Colonic mucosa (tissue), 4 donors: ENCODE data around the gene VDAC1. TPM values are rescaled to one million over a fixed set of nuclear protein-coding genes. Genes with fewer than 3 reads are reported as not detected.
A peak's percentile ranks its signal among the peaks of the same experiment; 100 is the strongest.

ENCODE experiments used
- DNase-seq: peaks from one replicate; pipeline ENCODE4 v3.0.0-alpha.2; 2020
- H3K27ac ChIP-seq: fragments of 200-600 bp; one replicate; pipeline ENCODE4 v1.8.0; 2021
- H3K27me3 ChIP-seq: fragments of 200-600 bp; one replicate; pipeline ENCODE4 v1.8.0; 2021
- H3K36me3 ChIP-seq: fragments of 200-600 bp; one replicate; pipeline ENCODE4 v1.8.0; 2021
- H3K4me1 ChIP-seq: fragments of 200-600 bp; one replicate; pipeline ENCODE4 v1.8.0; 2021; ENCODE audit warnings: mild to moderate bottlenecking
- H3K4me3 ChIP-seq: fragments of 200-600 bp; one replicate; pipeline ENCODE4 v1.8.0; 2021
- H3K9ac ChIP-seq, 2 donors: one replicate each; pipeline ENCODE4 v1.7.0; 2013; ENCODE audit warnings: control low read depth in 2 of 2, low read depth in 2 of 2, low read length in 2 of 2
- H3K9me3 ChIP-seq: fragments of 200-600 bp; one replicate; pipeline ENCODE4 v1.8.0; 2021
- intact Hi-C: fragments of 100-400 bp; cut with DNase I; formaldehyde crosslinking; loops from one replicate; pipeline ENCODE4 v1.14.1; 2022
- total RNA-seq, 2 donors: library from RNA; stranded (reverse); fragmentation: NEBNext Ultra II Directional in 1 of 2; extraction: Animal tissue kit (Norgen Biotek cat#: 25700) in 1 of 2; gene quantifications; one replicate each; pipeline ENCODE4 v1.2.1, GENCODE V29; 2021
- TF ChIP-seq, protein P1 (sequence below): fragments of 200-600 bp; IDR thresholded peaks from one replicate; pipeline ENCODE4 v1.8.0; 2022; ENCODE audit warnings: antibody characterized with exemption, mild to moderate bottlenecking
- donor health status: healthy.
- donor health status: DM: no; HTN: no; CAD: no.
- donor health status: DM: no; HTN: no; CAD: no.

VDAC1 gene
- total RNA-seq, 2 donors from 2014 or later = 297 to 306 TPM

DNA sequence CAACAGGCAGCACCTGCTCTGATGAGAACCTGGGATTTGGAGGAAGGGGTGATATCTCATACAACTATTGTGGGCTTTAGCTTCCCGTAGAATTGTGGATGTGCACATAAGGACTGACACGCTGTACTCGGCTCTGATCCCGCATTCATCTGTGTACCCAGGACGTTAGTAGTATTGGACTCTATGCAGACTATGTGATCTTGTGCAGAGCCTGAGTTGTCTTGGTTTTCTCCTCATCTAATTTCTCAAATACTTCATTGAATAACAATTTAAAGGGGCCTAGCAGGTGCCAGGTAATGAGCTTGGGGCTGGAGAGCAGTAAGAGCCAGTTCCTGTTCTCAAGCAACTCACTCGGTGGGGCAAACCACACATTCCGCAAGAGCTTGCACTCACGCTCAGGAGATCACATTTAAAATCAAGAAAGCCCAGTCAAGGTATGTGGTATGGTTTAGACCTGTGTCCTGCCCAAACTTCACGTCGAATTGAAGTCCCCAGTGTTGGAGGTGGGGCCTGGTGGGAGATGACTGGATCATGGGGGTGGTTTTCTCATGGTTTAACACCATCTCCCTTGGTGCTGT is 51.1 kb downstream of the VDAC1 start:
- no peaks in the 10 kb centered on the region for H3K36me3 ChIP-seq
- no peak overlapping the region for H3K4me3 ChIP-seq
- no peaks in the 10 kb centered on the region for H3K4me1 ChIP-seq
- no peak overlapping the region for H3K27ac ChIP-seq
- DNase-seq = no peak
- TF ChIP-seq, protein P1, sequence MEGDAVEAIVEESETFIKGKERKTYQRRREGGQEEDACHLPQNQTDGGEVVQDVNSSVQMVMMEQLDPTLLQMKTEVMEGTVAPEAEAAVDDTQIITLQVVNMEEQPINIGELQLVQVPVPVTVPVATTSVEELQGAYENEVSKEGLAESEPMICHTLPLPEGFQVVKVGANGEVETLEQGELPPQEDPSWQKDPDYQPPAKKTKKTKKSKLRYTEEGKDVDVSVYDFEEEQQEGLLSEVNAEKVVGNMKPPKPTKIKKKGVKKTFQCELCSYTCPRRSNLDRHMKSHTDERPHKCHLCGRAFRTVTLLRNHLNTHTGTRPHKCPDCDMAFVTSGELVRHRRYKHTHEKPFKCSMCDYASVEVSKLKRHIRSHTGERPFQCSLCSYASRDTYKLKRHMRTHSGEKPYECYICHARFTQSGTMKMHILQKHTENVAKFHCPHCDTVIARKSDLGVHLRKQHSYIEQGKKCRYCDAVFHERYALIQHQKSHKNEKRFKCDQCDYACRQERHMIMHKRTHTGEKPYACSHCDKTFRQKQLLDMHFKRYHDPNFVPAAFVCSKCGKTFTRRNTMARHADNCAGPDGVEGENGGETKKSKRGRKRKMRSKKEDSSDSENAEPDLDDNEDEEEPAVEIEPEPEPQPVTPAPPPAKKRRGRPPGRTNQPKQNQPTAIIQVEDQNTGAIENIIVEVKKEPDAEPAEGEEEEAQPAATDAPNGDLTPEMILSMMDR = no peak
- intact Hi-C loops = no loop called here
- H3K9me3 ChIP-seq = no peaks in the 10 kb centered on the region
- no peaks in the 10 kb centered on the region for H3K27me3 ChIP-seq
- H3K9ac ChIP-seq = peak overlapping the region in 1 of 2 donors; percentile 21

DNA sequence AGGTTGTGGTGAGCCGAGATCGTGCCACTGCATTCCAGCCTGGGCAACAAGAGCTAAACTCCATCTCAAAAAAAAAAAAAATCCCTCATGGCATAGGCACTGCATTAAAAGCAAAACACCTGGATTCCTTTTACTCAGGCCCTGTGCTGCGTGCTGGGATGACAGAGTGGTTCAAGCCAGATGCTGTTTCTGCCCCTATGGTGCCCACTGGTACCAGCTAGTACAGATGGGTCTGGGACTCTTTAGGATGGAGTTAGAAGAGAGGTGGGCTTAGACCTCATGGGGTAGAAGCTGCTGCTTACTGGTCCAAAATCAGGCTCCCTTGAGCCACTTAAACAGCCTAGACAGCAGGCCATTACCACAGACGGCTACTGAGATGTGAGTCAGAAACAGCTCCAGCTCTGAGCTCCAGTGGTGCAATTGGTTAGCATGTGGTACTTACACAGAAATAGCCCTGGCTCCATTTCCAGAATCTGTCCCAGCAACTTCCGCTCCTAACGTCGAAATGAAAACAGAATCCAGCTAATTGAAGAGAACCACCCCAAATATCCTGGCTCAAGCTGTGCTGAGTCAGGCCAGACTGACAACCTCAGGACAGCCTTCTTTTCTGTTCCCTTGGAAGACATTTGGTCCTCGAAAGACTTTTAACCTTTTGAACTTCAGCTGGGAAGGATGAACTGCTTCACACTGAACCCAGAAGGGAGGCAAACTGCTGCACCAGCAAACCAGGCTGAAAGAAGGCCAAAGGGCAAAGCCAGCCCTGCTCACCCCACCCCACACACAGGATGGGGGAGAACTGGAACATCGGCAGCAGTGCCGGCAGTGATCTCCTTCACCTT is 51.8 kb downstream of the VDAC1 start:
- intact Hi-C loops = no loop called here
- Histone ChIP-seq H3K9ac (peak overlapping the region in 1 of 2 donors; percentile 21), H3K4me1 (no peaks in the 10 kb centered on the region), H3K27ac (peak overlapping the region; percentile 47), H3K36me3 (no peaks in the 10 kb centered on the region), H3K4me3 (no peak overlapping the region), H3K9me3 (no peaks in the 10 kb centered on the region), H3K27me3 (no peaks in the 10 kb centered on the region)
- DNase-seq = peak; percentile 38
- TF ChIP-seq, protein P1 = no peak

DNA sequence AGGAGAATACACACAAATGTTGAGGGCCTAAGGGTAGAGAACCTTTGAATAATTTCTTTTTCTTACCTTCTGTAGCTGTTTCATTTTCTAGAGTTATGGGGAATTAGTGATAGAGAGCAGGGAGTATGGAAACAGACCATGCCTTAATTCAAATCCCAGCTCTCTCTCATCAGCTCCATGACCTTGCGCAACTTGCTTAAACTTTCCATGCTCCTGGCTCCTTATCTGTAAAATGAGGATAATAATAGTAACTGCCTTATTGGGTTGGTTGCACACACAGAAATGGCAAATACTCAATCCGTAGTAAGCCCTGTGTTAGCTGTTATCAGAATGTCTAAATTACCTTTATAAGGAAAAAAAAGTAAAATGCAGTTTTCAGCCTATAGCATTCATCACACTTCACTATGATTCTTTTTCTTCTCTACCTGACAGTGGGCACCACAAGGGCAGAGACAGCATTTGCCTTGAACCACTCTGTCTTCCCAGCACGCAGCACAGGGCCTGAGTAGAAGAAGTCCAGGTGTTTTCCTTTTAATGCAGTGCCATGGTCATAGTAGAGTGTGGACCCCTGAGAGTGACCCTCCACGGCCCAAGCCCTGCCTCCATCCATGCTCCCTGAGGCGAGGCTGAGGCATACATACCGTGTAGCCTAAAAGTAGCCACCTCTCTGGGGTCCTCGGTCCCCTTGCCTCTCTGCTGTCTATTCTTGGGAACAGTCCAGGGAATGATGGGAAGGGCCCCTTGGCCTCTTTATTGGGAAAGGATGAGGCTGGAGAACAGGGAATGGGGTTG is 53.8 kb downstream of the VDAC1 start:
- no peak for DNase-seq
- no peaks in the 10 kb centered on the region for H3K36me3 ChIP-seq
- TF ChIP-seq, protein P1 = no peak
- H3K27me3 ChIP-seq = no peaks in the 10 kb centered on the region
- H3K9ac ChIP-seq = no peak overlapping the region
- intact Hi-C loops = no loop called here
- H3K4me3 ChIP-seq = no peak overlapping the region
- no peaks in the 10 kb centered on the region for H3K4me1 ChIP-seq
- H3K9me3 ChIP-seq = no peaks in the 10 kb centered on the region
- H3K27ac ChIP-seq = no peak overlapping the region

DNA sequence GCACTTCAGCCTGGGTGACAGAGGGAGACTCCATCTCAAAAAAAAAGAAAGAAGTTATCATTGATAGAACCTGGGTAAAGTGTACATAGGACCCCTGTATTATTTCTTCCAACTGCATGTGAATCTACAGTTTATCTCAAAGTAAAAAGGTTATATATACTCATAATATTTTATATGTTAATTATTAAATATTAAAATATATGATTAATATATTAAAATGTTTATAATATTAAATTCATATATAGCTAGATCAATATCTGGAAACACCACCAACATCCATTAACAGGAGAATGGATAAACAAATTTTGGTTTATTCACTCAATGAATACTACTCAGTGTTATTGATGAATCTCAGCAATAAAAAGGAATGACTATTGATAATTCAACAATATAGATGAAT is 56.1 kb downstream of the VDAC1 start:
- H3K9ac ChIP-seq = no peak overlapping the region
- intact Hi-C loops = no loop called here

DNA sequence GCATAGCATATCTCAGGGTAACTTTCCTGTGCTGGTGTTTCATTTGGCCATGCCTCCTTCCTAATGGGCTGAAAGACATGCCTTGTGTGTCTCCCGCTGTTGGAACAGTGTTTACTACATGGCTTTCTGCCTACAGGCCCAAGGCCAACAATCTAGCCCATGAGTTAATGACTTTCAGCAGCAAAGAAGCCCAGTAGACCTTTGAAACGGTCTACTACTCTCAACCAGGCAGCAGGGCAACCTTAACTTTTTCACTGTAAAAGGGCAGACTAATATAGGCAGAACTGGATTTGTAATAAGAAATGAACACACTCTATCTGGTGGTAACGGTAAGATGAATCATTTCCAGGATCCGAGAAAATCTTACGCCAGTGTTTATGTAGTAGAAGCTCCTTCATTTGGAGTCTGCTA is 57.3 kb downstream of the VDAC1 start:
- Histone ChIP-seq H3K4me1 (no peaks in the 10 kb centered on the region), H3K9ac (no peak overlapping the region), H3K27me3 (no peaks in the 10 kb centered on the region), H3K4me3 (no peak overlapping the region), H3K36me3 (no peaks in the 10 kb centered on the region), H3K27ac (no peak overlapping the region), H3K9me3 (no peaks in the 10 kb centered on the region)
- intact Hi-C loops = no loop called here
- TF ChIP-seq, protein P1 = no peak
- no peak for DNase-seq

More for the DNA sequence above, 56.1 kb downstream of the VDAC1 start:
- H3K36me3 ChIP-seq = no peaks in the 10 kb centered on the region
- no peak for DNase-seq
- H3K4me3 ChIP-seq = no peak overlapping the region
- no peaks in the 10 kb centered on the region for H3K9me3 ChIP-seq
- no peaks in the 10 kb centered on the region for H3K4me1 ChIP-seq
- no peak overlapping the region for H3K27ac ChIP-seq
- TF ChIP-seq, protein P1 = no peak
- H3K27me3 ChIP-seq = no peaks in the 10 kb centered on the region
